Duodenal mucosa (tissue), 2 donors: Measurements from ENCODE around the gene RCE1.

ENCODE experiments used
- H3K27ac ChIP-seq: one replicate; pipeline ENCODE4 v1.7.0; 2013; ENCODE audit warnings: low read depth, low read length
- H3K27me3 ChIP-seq, 2 donors: one replicate each; pipeline ENCODE4 v1.7.0; 2013; ENCODE audit warnings: low read length in 2 of 2, control low read depth in 1 of 2; ENCODE audit not compliant: insufficient read depth in 2 of 2, control insufficient read depth in 1 of 2
- H3K36me3 ChIP-seq, 2 donors: one replicate each; pipeline ENCODE4 v1.7.0; 2013; ENCODE audit warnings: low read length in 2 of 2, control low read depth in 1 of 2; ENCODE audit not compliant: insufficient read depth in 2 of 2, control insufficient read depth in 1 of 2
- H3K4me1 ChIP-seq, 2 donors: one replicate each; pipeline ENCODE4 v1.7.0; 2013; ENCODE audit warnings: low read length in 2 of 2, control low read depth in 1 of 2; ENCODE audit not compliant: insufficient read depth in 2 of 2, control insufficient read depth in 1 of 2
- H3K4me3 ChIP-seq, 2 donors: one replicate each; pipeline ENCODE4 v1.7.0; 2013; ENCODE audit warnings: low read length in 2 of 2, low read depth in 1 of 2
- H3K9ac ChIP-seq, 2 donors: one replicate each; pipeline ENCODE4 v1.7.0; 2013; ENCODE audit warnings: low read length in 2 of 2, low read depth in 1 of 2
- H3K9me3 ChIP-seq, 2 donors: one replicate each; pipeline ENCODE4 v1.7.0; 2013; ENCODE audit warnings: low read length in 2 of 2, control low read depth in 1 of 2; ENCODE audit not compliant: control insufficient read depth in 1 of 2

RCE1 gene

DNA sequence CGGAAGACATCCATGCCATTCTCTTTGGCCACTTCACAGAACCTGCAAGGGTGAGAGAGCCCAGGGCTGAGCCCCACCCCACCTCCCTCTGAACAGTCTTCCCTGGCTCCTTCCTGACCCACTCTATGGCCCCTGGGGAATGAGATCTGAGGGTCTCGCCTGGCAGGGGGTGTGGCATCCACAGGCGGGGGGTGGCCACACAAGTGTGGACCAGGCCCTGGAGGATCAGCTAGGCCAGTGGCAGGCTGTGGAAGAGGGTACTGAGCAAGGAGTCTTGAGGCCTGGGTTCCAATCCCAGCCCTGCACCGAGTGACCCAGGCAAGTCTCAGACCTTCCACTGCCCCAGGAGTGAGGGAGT is 8.0 kb downstream of the RCE1 start:
- no peak overlapping the region for H3K27ac ChIP-seq
- H3K9me3 ChIP-seq: no peaks in the 10 kb centered on the region
- H3K4me1 ChIP-seq: peaks cover 5 to 9% of the 10 kb centered on the region in 2 donors
- no peaks in the 10 kb centered on the region for H3K27me3 ChIP-seq
- no peak overlapping the region for H3K4me3 ChIP-seq
- H3K36me3 ChIP-seq: peaks cover 0 to 22% of the 10 kb centered on the region in 2 donors
- no peak overlapping the region for H3K9ac ChIP-seq

DNA sequence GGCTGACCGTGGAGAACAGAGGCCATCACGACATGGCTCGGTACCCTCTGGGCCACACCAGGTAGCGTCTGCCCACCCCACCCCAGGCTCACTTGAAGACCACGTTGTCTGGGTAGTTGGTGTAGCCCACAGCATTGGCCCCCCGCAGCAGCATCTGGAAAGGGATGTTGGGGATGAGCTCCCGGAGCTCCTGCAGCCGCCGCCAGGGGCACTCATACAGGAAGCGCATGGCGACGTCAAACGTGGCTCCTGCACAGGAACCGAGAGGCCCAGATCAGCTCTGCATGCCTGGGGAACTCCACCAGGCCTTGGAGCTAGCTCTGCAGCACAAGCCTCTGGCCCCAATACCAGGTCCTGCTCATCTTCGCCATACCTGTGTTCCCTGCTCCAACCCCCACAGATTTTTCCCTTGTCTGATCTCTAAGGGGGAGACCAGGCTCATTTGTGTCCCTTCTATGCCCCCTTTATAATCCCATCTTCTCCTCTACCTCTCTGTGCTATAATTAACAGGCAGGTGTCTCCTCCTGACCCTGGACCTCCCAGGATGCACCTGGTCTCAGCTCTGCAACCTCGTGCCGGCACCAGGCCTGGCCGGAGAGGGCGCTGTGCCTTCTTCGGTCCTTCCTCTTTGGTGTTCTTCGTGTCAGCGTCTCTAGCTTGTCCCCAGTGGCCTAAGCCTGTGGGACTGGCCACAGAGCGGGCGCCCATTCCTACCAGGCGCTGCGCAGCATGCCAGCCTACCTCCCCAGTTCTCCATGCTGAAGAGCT is 8.6 kb downstream of the RCE1 start:
- H3K27me3 ChIP-seq: no peaks in the 10 kb centered on the region
- H3K9me3 ChIP-seq: no peaks in the 10 kb centered on the region
- H3K4me1 ChIP-seq: peaks cover 5 to 9% of the 10 kb centered on the region in 2 donors
- H3K36me3 ChIP-seq: peaks cover 0 to 15% of the 10 kb centered on the region in 2 donors
- H3K4me3 ChIP-seq: no peak overlapping the region
- no peak overlapping the region for H3K9ac ChIP-seq
- H3K27ac ChIP-seq: no peak overlapping the region

DNA sequence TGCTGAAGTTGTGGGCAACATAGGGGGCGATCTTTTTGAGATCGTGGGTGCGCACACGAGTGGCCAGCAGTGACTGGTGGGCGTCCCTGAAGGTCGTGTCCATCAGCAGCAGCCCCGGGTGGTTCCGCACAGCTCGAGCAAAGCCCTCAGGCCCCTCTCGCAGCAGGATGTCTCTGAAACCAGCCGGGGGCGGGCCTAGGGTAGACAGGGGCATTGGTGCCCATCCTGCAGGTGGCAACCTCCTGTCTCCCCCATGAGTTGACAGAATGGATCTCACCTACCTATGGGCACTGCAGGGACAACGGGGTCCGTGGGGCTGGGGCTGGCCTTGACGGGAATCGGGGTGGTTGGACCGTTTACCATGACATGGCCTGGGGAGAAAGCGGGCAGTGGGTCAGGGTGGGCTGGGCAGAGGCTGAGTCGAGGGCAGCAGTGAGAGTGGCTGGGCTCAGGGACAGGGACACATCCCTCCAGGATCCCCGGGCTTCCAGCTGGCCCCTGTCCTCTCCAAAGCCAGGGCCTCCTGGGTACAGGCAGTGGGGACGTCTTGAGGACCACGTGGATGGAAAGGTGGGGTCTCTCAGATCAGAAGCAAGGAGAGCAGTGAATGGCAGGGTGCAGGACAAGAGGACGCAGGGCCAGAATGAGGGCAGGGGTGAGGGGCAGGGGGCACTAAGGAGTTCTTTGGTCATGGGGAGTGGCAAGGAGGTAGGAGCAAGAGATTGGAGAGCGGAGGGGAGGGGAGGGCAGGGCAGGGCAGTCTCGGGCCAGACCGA is 9.4 kb downstream of the RCE1 start:
- peaks cover 0 to 11% of the 10 kb centered on the region in 2 donors for H3K36me3 ChIP-seq
- H3K27ac ChIP-seq: no peak overlapping the region
- no peak overlapping the region for H3K9ac ChIP-seq
- H3K4me1 ChIP-seq: peaks cover 5 to 9% of the 10 kb centered on the region in 2 donors
- H3K9me3 ChIP-seq: no peaks in the 10 kb centered on the region
- no peaks in the 10 kb centered on the region for H3K27me3 ChIP-seq
- H3K4me3 ChIP-seq: no peak overlapping the region

DNA sequence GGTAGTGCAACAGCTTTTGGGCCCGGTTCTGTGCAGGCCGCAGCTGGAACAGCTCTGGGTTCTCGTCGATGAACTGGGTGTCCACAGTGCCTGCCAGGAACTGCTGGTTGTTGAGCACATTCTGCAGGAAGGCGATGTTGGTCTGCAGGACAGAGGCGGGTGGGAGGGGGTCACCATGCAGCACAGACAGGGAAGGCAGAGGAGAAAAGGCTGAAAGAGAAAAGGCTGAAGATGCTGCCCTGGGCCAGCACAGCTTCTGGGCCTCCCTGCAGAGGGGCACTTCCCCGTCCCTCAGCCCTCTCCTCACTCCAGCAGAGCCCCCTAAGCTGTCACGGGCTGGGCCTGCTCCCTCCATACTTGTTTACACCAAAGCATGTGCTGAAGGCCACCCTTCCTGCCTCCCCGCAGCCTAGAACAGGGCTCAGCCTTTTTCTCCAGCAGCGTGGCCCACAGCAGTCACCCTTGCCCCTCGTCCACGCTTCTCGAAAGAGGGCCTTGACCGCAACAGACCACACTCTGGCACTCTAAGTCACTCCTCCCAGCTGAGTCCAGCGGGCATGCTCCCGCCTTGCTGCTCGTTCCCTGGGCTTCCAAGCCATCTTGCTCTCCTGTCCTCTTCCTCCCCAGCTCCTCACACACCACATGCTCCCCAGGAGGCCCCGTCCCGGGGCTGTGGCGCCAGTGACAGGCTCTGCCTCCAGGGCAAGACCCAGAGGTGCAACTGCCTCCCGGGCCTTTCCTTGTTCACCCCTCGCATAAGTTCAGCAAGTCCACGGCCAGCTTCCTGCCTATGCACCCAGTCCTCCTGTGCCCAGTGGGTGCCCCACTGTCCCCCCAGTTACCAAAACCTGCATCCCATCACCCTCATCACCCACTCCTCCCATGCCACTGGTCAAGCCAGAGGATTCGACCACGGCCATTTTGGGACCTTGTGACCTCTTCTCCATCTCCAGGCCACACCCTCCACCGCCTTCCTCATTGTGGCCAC is 10.3 kb downstream of the RCE1 start:
- no peak overlapping the region for H3K4me3 ChIP-seq
- H3K4me1 ChIP-seq: peaks cover 5 to 9% of the 10 kb centered on the region in 2 donors
- H3K36me3 ChIP-seq: peaks cover 0 to 4% of the 10 kb centered on the region in 2 donors
- no peak overlapping the region for H3K27ac ChIP-seq
- no peaks in the 10 kb centered on the region for H3K9me3 ChIP-seq
- H3K27me3 ChIP-seq: no peaks in the 10 kb centered on the region
- no peak overlapping the region for H3K9ac ChIP-seq

DNA sequence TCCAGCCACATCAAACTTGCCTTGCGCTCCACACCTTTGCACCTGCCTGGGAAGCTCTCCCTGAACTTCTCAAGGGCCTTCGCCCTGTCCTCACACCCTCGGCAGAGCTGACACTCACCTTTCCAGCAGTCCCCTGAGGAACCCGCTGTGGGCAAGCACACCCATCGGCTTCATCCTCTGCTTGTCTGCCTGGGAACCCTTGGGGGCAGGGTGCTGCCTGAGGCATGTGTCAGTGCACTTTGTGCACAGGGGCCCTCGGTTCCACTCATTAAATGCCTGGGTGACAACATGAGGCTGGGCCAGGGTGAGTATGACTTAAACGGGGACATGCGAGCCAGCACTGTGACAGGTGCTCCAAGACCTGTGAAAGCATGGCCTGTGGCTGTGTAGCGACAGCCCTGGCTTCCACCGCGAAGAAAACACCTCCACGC is 11.0 kb downstream of the RCE1 start:
- no peak overlapping the region for H3K4me3 ChIP-seq
- peaks cover 5 to 9% of the 10 kb centered on the region in 2 donors for H3K4me1 ChIP-seq
- H3K9ac ChIP-seq: no peak overlapping the region
- H3K9me3 ChIP-seq: no peaks in the 10 kb centered on the region
- no peaks in the 10 kb centered on the region for H3K27me3 ChIP-seq
- H3K36me3 ChIP-seq: no peaks in the 10 kb centered on the region
- H3K27ac ChIP-seq: no peak overlapping the region

DNA sequence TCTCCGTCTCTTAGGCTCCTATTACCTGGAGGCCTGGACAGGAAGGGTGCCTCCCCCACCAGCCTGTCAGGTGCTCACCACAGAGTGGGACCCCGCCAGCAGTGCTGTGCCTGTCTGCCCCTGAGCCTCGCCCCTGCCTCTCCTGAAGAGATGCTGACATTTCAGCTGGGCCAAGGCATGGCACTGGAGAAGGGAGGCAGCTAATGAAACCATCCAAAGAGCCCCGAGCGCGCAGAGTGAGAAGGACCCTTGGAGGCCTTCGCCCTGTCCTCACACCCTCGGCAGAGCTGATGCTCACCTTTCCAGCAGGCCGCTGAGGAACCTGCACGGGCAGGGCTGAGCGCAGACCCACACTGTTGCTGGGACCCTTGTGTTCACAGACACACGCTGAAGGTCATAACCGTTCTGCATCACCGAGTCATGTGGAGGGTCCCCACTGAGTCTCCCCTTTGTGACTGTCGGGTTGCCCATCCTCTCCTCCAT is 11.5 kb downstream of the RCE1 start:
- no peaks in the 10 kb centered on the region for H3K27me3 ChIP-seq
- no peaks in the 10 kb centered on the region for H3K9me3 ChIP-seq
- H3K9ac ChIP-seq: no peak overlapping the region
- H3K27ac ChIP-seq: no peak overlapping the region
- H3K4me1 ChIP-seq: peaks cover 5 to 9% of the 10 kb centered on the region in 2 donors
- no peak overlapping the region for H3K4me3 ChIP-seq
- no peaks in the 10 kb centered on the region for H3K36me3 ChIP-seq

DNA sequence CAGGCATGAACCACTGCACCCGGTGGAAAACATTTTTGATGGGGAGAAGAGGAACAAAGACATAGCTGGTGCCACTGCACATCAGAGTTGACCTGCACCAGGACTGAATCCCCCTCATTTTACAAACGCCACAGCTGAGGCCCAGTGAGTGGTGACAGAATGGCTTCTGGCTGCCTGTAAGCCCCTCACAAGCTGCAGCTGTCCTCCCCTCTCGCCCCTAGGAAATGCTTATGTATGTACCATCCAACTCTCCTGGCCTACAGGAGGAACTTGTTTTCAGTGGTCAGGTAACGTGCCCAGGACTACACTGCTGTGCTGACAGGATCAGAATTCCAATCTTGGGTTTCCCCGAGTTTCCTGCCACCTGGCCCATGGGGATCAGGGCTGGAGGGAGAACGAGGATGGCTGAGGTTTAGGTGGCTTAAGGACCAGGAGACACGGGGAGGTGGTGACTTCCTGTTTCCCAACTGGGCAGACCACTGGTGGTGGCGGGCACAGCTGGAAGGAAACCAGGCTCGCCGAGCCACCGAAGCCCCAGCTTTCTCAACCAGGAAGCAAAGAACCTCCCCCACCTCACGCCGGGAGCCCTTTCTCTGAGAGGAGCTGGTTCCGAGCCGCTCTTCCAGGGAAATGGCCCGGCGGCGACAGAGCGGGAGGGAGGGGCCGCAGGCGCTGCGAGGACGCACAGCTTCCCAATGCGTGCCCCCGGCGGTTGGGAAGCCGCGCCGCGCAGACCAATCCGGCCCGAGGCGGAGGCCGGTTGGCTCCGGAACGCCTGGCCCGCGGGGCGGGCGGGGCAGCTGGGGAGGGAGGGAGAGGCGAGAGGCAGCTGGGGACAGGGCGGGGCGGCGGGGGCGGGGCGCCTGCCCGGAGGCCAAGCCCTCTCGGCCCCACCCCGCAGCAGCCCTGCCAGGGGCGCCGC is 12.6 kb downstream of the RCE1 start:
- Histone ChIP-seq H3K9ac (peak overlapping the region; percentile 97 to 99), H3K27ac (peak overlapping the region; percentile 65), H3K27me3 (no peaks in the 10 kb centered on the region), H3K9me3 (no peaks in the 10 kb centered on the region), H3K4me1 (peaks cover 5 to 9% of the 10 kb centered on the region in 2 donors), H3K36me3 (no peaks in the 10 kb centered on the region), H3K4me3 (peak overlapping the region; percentile 82 to 85)

DNA sequence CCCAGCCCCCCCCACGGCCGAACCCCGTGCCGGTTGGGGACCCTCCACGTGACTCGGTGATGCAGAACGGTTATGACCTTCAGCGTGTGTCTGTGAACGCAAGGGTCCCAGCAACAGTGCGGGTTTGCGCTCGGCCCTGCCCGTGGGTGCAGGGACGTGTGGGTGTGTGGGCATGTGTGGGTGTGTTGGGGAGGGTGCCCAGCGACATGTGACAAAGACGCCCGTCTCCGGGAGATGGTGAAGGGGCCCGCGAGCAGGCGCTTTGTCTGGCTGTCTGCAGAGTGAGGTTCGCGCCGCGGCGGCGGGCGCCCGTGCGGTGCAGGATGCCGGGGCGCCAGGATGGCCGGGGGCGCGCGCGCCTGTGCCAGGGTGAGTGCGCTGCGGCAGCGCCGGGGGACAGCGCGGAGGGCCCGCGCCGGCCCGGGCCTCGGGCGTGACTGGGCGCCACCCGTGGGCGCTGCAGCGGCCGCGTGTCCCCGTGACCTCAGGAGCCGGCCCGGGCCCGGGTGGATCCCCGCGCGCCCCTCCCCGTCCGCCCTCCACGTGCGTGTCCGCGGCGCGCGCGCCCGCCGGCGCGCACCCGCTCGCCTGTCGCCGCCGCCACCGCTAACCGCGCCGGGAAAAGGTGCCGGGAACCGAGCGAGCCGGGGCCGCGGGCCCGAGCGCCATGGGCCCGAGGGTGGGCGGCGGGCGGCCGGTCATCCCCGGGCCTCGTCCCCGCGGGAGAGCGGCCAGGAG is 13.4 kb downstream of the RCE1 start, which contains the start of gene LRFN4:
TSS of gene LRFN4 (plus strand) at position 569 of the 738 bp plus-strand sequence. CDS start 681 bp downstream, outside the sequence.
- no peaks in the 10 kb centered on the region for H3K9me3 ChIP-seq
- H3K9ac ChIP-seq: peak within 1 kb of the TSS; percentile 97 to 99
- H3K4me3 ChIP-seq: peak within 1 kb of the TSS; percentile 82 to 85
- peaks cover 5 to 9% of the 10 kb centered on the region in 2 donors for H3K4me1 ChIP-seq
- H3K27me3 ChIP-seq: no peaks in the 10 kb centered on the region
- H3K36me3 ChIP-seq: no peaks in the 10 kb centered on the region
- peak within 1 kb of the TSS; percentile 65 for H3K27ac ChIP-seq
